OCI-LY7 (cell line): ENCODE results near the gene BRSK1. TPM values are rescaled to one million over a fixed set of nuclear protein-coding genes. Genes with fewer than 3 reads are reported as not detected.

Experiments used
- BruUV-seq: library from RNA; stranded (reverse); fragments of 400-500 nt; replicated peaks from 2 replicates; lab custom pipeline; 2021; lab: Mats Ljungman, UMichigan
- CTCF ChIA-PET: fragments of 300-600 bp; sonication (Branson Sonifier 250); formaldehyde crosslinking; loops from one replicate; lab custom pipeline; 2022; ENCODE audit warnings: antibody characterized with exemption; ENCODE audit not compliant: unreplicated experiment; lab: Charles Lee
- POLR2A ChIA-PET: fragments of 300-600 bp; sonication (Branson Sonifier 250); formaldehyde crosslinking; loops from one replicate; lab custom pipeline; 2022; ENCODE audit warnings: antibody characterized with exemption; lab: Charles Lee
- DNase-seq: peaks from one replicate; pipeline ENCODE4 v3.0.0-alpha.2; 2015; ENCODE audit warnings: low spot score
- H2AFZ ChIP-seq: fragments of 200-600 bp; sonication (generic), shearing (Covaris generic); 2 replicates; pipeline ENCODE4 v1.6.1; 2014; ENCODE audit warnings: mild to moderate bottlenecking, antibody characterized with exemption, low read length, moderate library complexity
- H3K27ac ChIP-seq: fragments of 200-600 bp; sonication (generic); 2 replicates; pipeline ENCODE4 v1.5.1; 2014; ENCODE audit warnings: mixed run types, low read depth, mild to moderate bottlenecking, moderate library complexity, low read length, inconsistent platforms; ENCODE audit not compliant: poor library complexity, severe bottlenecking
- H3K36me3 ChIP-seq: fragments of 200-600 bp; sonication (generic); 2 replicates; pipeline ENCODE4 v1.6.1; 2014; ENCODE audit warnings: mild to moderate bottlenecking, antibody characterized with exemption, low read length, moderate library complexity, mixed read lengths; ENCODE audit not compliant: insufficient read depth
- H3K4me1 ChIP-seq: fragments of 200-600 bp; sonication (generic); 2 replicates; pipeline ENCODE4 v1.5.1; 2014; ENCODE audit warnings: mild to moderate bottlenecking, low read length; ENCODE audit not compliant: insufficient read depth, poor library complexity, severe bottlenecking
- H3K4me2 ChIP-seq: fragments of 200-600 bp; sonication (generic); 2 replicates; pipeline ENCODE4 v1.6.1; 2014; ENCODE audit warnings: mild to moderate bottlenecking, low read length
- H3K4me3 ChIP-seq: fragments of 200-600 bp; sonication (generic); 2 replicates; pipeline ENCODE4 v1.5.1; 2014; ENCODE audit warnings: mild to moderate bottlenecking, low read depth, low read length; ENCODE audit not compliant: poor library complexity, severe bottlenecking
- H3K79me2 ChIP-seq: fragments of 200-600 bp; sonication (generic); 2 replicates; pipeline ENCODE4 v1.6.1; 2016; ENCODE audit warnings: low read depth, mild to moderate bottlenecking, low read length, moderate library complexity, mixed read lengths; ENCODE audit not compliant: insufficient read depth
- H3K9me2 ChIP-seq: fragments of 200-600 bp; sonication (generic); 2 replicates; pipeline ENCODE4 v1.6.1; 2016; ENCODE audit warnings: mild to moderate bottlenecking, low read length, mixed read lengths; ENCODE audit not compliant: insufficient read depth
- H3K9me3 ChIP-seq: fragments of 200-600 bp; sonication (generic); 2 replicates; pipeline ENCODE4 v1.6.1; 2014; ENCODE audit warnings: mild to moderate bottlenecking, mixed run types, low read length, mixed read lengths
- H4K20me1 ChIP-seq: fragments of 200-600 bp; sonication (generic); 2 replicates; pipeline ENCODE4 v1.6.1; 2014; ENCODE audit warnings: mild to moderate bottlenecking, antibody characterized with exemption, low read length, moderate library complexity, mixed read lengths; ENCODE audit not compliant: insufficient read depth
- CTCF ChIP-seq: fragments of 200-600 bp; sonication (generic); conservative IDR thresholded peaks from 2 replicates; pipeline ENCODE4 v1.5.1; 2014; ENCODE audit warnings: mild to moderate bottlenecking, antibody characterized with exemption, low read length, moderate library complexity, mixed read lengths
- EZH2phosphoT487 ChIP-seq: fragments of 200-600 bp; sonication (generic); IDR thresholded peaks from 2 replicates; pipeline ENCODE4 v1.6.1; 2018; ENCODE audit warnings: low read depth, borderline replicate concordance, mild to moderate bottlenecking, mixed run types, antibody characterized with exemption, low read length, moderate library complexity, mixed read lengths
- intact Hi-C: fragments of 100-400 bp; cut with micrococcal nuclease; formaldehyde crosslinking; loops from one replicate; pipeline ENCODE4 v1.10.0; 2022; ENCODE audit not compliant: unreplicated experiment
- total RNA-seq, 2 experiments: library from RNA; depleted of rRNA in 1 of 2; stranded (reverse); fragments of >200 nt in 1 of 2; shearing (Covaris generic) in 1 of 2; gene quantifications; 2 replicates each; pipeline ENCODE4 v1.2.3, GENCODE V29; 2014 to 2022

The BRSK1 gene
- total RNA-seq, 2 experiments from 2014 or later: 16.1 to 23.9 TPM

- Histone ChIP-seq H3K27ac (no peak overlapping the region), H4K20me1 (no peaks in the 10 kb centered on the region), H3K4me3 (no peak overlapping the region), H3K79me2 (no peaks in the 10 kb centered on the region), H3K4me1 (peaks cover 15% of the 10 kb centered on the region), H3K9me2 (no peaks in the 10 kb centered on the region), H3K4me2 (no peak overlapping the region), H3K36me3 (no peaks in the 10 kb centered on the region), H3K9me3 (no peaks in the 10 kb centered on the region), H2AFZ (no peak overlapping the region)
- CTCF ChIA-PET: no interaction called here
- intact Hi-C loops: no loop called here
- no TSS peak for BruUV-seq
- POLR2A ChIA-PET: no interaction called here
- DNase-seq: no peak
- TF ChIP-seq CTCF: no peak
- TF ChIP-seq EZH2phosphoT487: no peak
Measured at GRCh38 chr19:55345101-55345817, 61.5 kb downstream of the BRSK1 start.

DNA sequence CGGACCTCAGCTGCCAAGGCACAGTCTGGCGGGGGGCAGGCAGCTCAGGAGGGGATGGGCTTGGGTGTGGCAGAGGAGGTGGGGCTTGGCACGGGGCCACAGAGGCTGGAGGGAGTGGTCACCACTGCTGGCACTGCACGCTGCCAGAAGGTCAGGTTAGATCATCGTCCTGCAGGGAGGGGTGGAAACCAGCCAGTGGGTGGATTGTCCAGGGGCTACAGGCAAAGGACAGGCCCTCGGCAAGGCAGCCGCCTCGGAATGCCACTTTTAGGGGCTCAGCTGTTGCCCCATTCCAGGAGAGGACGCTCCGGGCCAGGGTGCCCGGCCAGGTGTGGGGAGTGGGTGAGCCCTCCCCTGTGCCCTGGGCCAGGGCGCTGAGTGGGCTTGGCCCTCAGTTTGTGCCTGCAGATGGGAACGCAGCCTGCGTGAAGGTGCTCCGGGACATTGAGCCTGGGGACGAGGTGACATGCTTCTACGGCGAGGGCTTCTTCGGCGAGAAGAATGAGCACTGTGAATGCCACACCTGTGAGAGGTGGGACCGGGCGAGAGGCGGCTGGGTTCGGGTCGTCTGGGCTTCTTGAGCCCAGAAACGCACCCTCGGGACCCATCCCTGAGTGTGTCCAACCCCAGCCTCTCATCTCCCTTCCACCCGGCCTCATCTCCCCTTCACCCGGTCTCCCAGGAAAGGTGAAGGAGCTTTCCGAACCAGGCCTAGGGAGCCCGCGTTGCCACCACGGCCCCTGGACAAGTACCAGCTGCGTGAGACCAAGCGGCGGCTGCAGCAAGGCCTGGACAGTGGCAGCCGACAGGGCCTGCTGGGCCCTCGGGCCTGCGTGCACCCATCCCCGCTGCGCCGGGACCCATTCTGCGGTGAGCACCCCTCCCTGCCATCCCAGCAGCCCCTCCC is 62.3 kb downstream of the BRSK1 start:
- TF ChIP-seq EZH2phosphoT487 (no peak), CTCF (no peak)
- Histone ChIP-seq H3K4me3 (no peak overlapping the region), H3K4me1 (peaks cover 7% of the 10 kb centered on the region), H3K36me3 (no peaks in the 10 kb centered on the region), H3K9me3 (no peaks in the 10 kb centered on the region), H3K27ac (no peak overlapping the region), H3K79me2 (no peaks in the 10 kb centered on the region), H4K20me1 (no peaks in the 10 kb centered on the region), H2AFZ (no peak overlapping the region), H3K4me2 (no peak overlapping the region), H3K9me2 (no peaks in the 10 kb centered on the region)
- intact Hi-C loops: no loop called here
- CTCF ChIA-PET: no interaction called here
- POLR2A ChIA-PET: interaction anchor here (0.6 kb wide), 1 partner anchor 33 kb away, joined by 6 read pairs; no protein-coding TSS in a partner anchor
- no peak for DNase-seq
- no TSS peak for BruUV-seq
